Measurements from ENCODE around the gene HOXA1.

The HOXA1 gene

GRCh38 chr7:27071622-27072390, 24.0 kb downstream of the HOXA1 start:
- Histone ChIP-seq H3K27me3 (ENCODE audit: control insufficient read depth, insufficient read depth, low read length) (no peaks in the 10 kb centered on the region), H2AFZ (no peak overlapping the region), H3K36me3 (ENCODE audit: control insufficient read depth, insufficient read depth, low read length) (no peaks in the 10 kb centered on the region), H3K4me3 (ENCODE audit: low read depth, low read length) (no peak overlapping the region), H3K27ac (no peak overlapping the region), H3K4me1 (no peaks in the 10 kb centered on the region), H3K9me3 (ENCODE audit: control insufficient read depth, low read length) (no peaks in the 10 kb centered on the region), H3K79me2 (no peaks in the 10 kb centered on the region), H3K4me2 (ENCODE audit: low read length) (no peak overlapping the region), H3K9ac (no peak overlapping the region)
- TF ChIP-seq CTCF (IDR thresholded peaks at IDR 0.05): no peak

- Histone ChIP-seq H3K9ac (no peak overlapping the region), H3K4me3 (ENCODE audit: low read depth, low read length) (no peak overlapping the region), H3K36me3 (ENCODE audit: control insufficient read depth, insufficient read depth, low read length) (no peaks in the 10 kb centered on the region), H3K9me3 (ENCODE audit: control insufficient read depth, low read length) (no peaks in the 10 kb centered on the region), H3K27me3 (ENCODE audit: control insufficient read depth, insufficient read depth, low read length) (no peaks in the 10 kb centered on the region), H3K4me2 (ENCODE audit: low read length) (no peak overlapping the region), H3K27ac (no peak overlapping the region), H3K4me1 (no peaks in the 10 kb centered on the region), H2AFZ (no peak overlapping the region), H3K79me2 (no peaks in the 10 kb centered on the region)
- TF ChIP-seq CTCF (IDR thresholded peaks at IDR 0.05): no peak
These were observed 27.5 kb downstream of the HOXA1 start for GRCh38 chr7:27068259-27068658.

GRCh38 chr7:27066148-27066547, 29.7 kb downstream of the HOXA1 start:
- Histone ChIP-seq H3K4me1 (no peaks in the 10 kb centered on the region), H2AFZ (no peak overlapping the region), H3K27me3 (ENCODE audit: control insufficient read depth, insufficient read depth, low read length) (no peaks in the 10 kb centered on the region), H3K27ac (no peak overlapping the region), H3K9ac (no peak overlapping the region), H3K9me3 (ENCODE audit: control insufficient read depth, low read length) (no peaks in the 10 kb centered on the region), H3K79me2 (no peaks in the 10 kb centered on the region), H3K4me2 (ENCODE audit: low read length) (no peak overlapping the region), H3K36me3 (ENCODE audit: control insufficient read depth, insufficient read depth, low read length) (no peaks in the 10 kb centered on the region), H3K4me3 (ENCODE audit: low read depth, low read length) (no peak overlapping the region)
- no peak for TF ChIP-seq CTCF (IDR thresholded peaks at IDR 0.05)

GRCh38 chr7:27065709-27066108, 30.1 kb downstream of the HOXA1 start:
- Histone ChIP-seq H3K27me3 (ENCODE audit: control insufficient read depth, insufficient read depth, low read length) (no peaks in the 10 kb centered on the region), H3K36me3 (ENCODE audit: control insufficient read depth, insufficient read depth, low read length) (no peaks in the 10 kb centered on the region), H3K9ac (no peak overlapping the region), H3K27ac (no peak overlapping the region), H3K4me3 (ENCODE audit: low read depth, low read length) (no peak overlapping the region), H3K9me3 (ENCODE audit: control insufficient read depth, low read length) (no peaks in the 10 kb centered on the region), H2AFZ (no peak overlapping the region), H3K4me2 (ENCODE audit: low read length) (no peak overlapping the region), H3K4me1 (no peaks in the 10 kb centered on the region), H3K79me2 (no peaks in the 10 kb centered on the region)
- TF ChIP-seq CTCF (IDR thresholded peaks at IDR 0.05): no peak

GRCh38 chr7:27064661-27065060, 31.1 kb downstream of the HOXA1 start:
- TF ChIP-seq CTCF (IDR thresholded peaks at IDR 0.05): no peak
- no peak overlapping the region for H2AFZ ChIP-seq
- no peak overlapping the region for H3K9ac ChIP-seq
- H3K79me2 ChIP-seq: no peaks in the 10 kb centered on the region
- no peaks in the 10 kb centered on the region for H3K9me3 ChIP-seq (ENCODE audit: control insufficient read depth, low read length)
- no peaks in the 10 kb centered on the region for H3K4me1 ChIP-seq
- no peak overlapping the region for H3K4me3 ChIP-seq (ENCODE audit: low read depth, low read length)
- H3K27me3 ChIP-seq (ENCODE audit: control insufficient read depth, insufficient read depth, low read length): no peaks in the 10 kb centered on the region
- no peaks in the 10 kb centered on the region for H3K36me3 ChIP-seq (ENCODE audit: control insufficient read depth, insufficient read depth, low read length)
- no peak overlapping the region for H3K27ac ChIP-seq
- no peak overlapping the region for H3K4me2 ChIP-seq (ENCODE audit: low read length)

Measured in parathyroid adenoma (tissue), 2 donors.